Renal cortical epithelial cell (primary cell): Measurements from ENCODE around the gene RNF19B. TPM values are rescaled to one million over a fixed set of nuclear protein-coding genes. Genes with fewer than 3 reads are reported as not detected.

Experiments
- DNase-seq: peaks from one replicate; pipeline ENCODE4 v3.0.0-alpha.2; 2011; ENCODE audit warnings: low read depth
- total RNA-seq: library from RNA; depleted of rRNA; stranded (reverse); fragments of >200 nt; gene quantifications from 2 replicates; pipeline ENCODE4 v1.2.3, GENCODE V29; 2014

Gene RNF19B
- total RNA-seq, 1 donor from 2014 or later = 21.0 TPM

DNA sequence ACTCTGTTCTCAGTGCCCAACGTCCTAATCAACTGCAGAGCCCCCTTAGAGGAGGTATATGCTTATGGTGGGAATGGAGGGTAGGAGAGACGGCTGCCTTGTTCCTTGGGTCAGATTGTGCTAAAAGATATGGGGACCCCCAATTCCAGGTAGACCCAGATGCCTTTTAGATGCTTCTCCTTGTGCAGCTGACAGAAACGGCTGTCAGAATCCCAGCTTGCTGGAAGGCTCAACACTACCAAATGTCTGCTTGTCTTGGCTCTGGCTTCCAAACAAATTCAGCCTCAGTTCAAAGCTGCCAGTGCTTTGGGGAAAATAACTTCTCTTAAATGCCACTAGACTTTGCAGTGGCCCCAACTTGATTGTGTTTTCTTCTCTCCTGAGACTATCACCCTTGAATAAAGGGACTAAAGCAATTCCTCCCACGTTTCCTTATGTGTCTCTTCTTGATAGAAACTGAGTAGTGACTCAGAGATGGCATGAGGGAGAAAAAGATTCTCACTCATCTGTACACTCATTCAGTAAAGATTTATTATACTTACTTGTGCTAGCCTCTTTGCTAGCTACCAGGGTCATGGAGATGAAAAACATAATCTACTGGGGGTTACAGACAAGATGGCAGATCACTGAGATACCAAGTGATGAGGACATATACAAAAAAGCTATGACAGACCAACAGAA, 3.4 kb upstream of the RNF19B start:
- no peak for DNase-seq

DNA sequence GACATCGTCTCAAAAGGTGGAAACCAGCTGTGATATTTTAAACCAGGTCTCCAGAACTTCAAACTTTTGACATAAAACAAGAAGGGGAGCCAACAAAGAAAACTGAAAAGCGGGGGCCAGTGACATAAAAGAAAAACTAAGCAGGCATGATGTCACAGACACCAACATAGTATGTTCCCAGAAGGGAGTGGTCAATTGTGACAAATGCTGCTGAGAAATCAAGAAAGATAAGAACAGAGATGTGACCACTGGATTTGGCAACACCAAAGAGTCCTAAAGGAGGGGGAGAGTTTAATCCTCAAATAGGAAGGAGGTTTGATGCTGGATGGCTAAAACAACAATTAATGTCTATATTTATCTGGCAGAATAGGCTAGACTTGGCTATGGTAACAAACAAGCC, 2.3 kb upstream of the RNF19B start:
- DNase-seq = no peak

DNA sequence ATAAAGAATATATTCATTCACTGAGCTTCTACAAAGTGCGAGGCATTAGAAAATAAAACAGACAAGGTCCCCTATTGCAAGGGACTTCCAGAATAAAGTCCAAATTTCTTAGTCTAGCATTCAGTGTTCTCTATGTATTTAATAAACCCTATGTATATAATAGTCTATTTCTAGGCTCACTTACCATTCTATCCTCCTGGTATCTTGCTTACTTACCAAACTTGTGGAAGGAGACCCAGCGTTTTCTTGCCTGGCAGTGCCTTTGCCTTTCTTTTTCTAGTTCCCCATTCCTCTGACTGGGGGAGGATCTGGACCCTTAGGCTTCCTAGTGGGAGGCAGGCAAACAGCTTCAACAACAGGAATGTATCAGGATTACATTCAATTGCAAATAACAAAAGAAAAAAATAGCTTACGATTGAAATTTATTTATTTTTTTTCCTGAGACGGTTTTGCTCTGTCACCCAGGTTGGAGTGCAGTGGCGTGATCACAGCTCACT, 690 bp upstream of the RNF19B start:
- no peak for DNase-seq

DNA sequence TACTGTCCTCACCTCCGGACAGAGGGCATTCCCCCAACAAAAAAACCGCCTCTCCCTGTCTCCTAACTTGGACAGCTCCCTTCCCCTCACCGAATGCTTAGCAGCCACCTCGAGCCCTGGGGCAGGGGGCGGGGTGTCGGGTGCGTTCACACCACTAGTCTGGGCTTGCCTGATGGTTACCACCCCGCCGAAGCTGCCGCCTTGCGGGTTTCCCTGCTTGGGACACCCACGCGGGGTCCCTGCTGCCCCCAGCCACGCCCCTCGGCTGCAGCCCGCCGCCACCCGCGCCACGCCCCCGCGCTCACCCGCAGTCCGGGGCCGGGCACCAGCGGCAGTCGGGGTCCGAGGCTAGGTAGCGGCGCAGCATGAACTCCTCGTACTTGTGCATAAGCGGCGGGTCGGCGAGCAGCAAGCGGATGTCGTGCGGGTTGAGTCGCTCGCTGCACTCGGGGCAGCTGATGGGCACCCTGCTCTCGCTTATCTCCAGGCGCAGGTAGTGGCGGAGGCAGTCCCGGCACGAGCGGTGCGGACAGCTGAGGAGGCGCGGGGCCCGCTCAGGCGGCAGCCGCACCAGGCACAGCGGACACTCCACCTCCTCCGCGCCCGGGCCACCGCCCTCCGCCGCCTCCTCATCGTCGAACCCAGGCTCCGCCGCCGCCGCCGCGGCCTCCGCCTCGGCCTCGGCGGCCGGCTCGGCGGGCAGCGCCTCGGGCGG, 706 bp downstream of the RNF19B start:
- peak; percentile 29 for DNase-seq

DNA sequence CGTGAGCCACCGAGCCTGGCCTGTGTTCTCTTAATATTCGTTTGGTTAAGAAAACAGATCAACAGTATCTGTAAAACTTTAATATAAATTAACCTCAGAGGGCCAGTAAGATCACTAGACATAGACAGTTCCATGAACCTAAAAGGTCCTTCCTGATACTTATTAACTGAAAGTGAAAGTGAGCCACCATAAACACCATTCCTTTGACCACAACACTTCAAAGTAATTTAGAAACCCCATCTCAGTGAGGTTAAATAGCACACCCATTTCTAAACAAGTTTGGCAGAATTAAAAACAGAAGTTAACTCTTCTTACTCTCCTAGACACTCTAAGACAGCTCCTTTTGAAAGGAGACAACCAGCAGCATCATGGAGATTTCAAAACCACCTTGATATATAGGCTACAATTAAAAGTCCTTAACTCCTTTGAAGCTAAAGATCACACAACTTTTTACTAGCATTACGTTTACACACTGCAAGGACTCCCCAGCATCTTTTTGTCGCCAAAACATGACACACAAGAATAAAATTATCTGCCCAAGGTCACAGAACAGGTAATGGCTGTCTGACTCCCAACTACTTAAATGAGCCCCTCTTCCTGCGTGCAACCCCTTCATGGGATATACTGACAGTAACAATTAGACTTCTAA, 2.2 kb downstream of the RNF19B start:
- peak; percentile 85 for DNase-seq

DNA sequence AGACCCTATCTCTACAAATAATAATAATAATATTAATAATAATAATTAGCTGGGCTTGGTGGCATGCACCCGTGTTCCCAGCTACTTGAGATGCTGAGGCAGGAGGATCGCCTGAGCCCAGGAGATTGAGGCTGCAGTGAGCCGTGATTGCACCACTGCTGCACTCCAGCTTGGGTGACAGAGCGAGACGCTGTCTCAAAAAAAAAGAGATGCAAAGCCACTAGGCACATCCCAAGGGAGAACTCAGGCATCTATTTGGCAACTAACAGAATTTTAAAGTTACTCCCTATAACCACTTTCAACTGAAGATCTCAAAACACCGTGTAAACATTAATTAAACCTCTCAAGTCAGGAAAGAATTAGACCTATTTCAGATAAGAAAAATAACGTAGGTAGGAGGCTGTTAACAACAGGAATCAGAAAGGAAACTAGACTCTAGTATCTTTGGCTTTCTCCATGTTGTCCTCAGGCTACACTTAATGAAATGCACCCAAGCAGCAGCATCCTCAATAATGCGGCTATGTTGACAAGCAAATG, 3.7 kb downstream of the RNF19B start:
- DNase-seq = peak; percentile 43

DNA sequence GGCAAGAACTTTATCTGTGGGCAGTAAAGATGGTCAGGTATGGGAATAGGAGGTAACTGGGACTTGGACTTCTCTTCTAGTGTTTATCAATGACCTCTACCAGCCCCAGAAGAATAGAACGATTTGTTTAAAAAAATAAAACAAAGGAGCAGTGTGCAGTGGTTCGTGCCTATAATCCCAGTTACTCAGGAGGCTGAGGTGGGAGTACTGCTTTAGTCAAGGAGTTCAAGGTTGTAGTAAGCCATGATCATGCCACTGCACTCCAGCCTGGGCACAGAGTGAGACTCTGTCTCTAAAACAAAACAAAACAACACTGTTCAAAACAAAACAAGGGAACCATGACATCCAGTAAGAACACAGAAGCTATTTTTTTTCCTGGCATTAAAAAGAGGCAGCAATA, 4.3 kb downstream of the RNF19B start:
- no peak for DNase-seq

DNA sequence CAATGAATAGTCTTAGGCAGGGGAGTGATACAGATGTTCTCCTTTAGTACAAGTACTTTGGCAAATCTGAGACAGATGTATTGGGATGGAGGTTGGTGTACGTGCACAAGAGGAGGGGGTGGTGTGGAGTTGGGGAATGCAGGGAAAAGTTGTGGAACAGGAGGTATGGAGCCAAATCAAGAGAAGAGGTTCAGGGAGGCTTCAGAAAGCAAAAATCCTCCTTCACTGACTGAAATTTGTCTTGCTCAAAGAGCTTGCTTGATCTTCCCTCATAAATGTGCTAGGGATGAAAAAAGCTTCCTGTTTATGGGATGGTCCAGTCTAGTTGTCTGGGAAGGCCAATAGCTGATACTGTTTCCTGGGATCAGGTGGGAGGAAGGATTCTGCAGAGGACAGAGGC, 5.8 kb downstream of the RNF19B start:
- DNase-seq = no peak

DNA sequence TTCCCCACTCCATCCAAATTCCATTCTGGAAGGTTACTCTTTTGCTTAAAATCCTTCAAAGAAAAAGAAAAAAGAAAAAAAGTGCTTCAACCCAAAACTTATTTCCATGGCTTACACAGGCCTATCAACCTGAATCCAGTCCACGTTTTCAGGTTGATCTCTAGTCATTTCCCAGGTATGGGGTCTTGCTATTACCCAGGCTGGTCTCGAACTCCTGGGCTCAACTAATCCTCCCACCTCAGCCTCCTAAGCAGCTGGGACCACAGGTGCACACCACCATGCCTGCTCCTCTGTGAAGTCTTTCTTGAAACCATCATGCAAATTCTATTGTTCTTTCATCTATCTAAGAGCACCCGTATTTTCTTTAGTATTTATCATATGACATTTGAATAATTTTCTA, 7.6 kb downstream of the RNF19B start:
- no peak for DNase-seq

DNA sequence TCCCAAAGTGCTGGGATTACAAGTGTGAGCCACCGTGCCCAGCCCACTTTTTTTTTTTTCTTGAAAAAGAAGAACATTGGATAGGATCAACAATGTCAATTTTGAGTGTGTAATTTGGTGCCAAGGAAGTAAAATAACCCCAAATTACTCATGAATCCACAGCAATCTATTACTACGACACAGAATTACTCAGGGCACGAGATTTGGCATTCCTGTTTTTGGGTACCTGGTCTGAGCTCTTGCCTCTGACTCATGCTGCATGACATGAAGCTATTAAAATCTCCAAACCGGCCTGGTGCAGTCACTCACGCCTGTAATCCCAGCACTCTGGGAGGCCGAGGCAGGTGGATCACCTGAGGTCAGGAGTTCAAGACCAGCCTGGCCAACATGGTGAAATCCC, 10.4 kb downstream of the RNF19B start:
- peak; percentile 70 for DNase-seq

DNA sequence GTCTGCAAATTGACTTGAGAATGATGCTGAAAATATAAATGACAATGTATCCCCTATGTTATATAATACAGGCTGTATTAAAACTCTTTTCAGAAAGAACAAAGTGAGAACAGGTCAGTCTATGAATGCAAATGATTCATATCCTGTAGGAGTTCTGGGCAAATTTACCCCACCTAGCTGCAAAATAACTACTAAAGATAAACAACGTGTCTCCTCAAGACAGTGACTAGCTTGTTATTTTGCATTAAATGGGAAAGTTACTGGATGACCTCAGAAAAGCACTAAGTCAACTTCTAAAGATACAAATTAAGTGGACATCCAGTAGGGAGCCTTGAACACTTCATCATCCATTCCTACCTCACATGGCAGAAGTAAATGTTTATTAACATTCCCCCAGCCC, 11.1 kb downstream of the RNF19B start:
- peak; percentile 81 for DNase-seq

DNA sequence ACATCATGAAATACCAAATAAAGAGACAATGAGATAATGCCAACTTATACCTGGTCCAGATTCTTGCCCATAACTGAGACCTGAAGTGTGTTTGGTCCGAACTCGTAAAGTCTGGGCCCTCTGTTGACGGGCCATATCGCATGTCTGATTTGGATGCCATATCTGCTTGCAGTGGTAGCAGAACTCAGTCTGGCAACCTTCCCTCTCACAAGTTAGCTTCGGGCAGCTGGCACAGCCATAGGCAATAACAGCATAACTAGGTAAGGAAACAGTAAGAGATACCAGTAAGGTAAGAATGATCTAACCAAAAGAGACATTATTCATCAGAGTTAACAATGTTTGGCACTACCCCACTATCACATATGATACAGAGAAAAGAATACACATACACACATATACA, 15.1 kb downstream of the RNF19B start:
- DNase-seq = no peak

DNA sequence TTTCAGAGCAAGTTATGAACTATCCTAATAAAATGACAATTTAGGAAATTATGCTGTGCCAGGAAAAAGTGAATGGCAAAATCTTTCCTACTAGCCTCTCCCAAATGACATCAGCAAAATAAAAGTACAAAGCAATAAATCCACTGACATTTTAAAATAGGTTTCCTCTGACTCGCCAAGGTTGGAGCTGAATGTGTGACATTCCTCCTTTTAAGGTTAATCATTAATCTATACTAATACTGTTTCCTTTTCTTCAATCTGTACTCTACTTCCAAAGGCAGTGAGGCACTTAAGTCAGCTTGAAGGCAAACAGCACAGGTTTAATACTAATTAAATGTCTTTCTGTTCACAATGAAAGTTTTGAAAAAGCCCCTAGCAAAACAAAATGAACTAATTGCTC, 15.7 kb downstream of the RNF19B start:
- DNase-seq = peak; percentile 97

DNA sequence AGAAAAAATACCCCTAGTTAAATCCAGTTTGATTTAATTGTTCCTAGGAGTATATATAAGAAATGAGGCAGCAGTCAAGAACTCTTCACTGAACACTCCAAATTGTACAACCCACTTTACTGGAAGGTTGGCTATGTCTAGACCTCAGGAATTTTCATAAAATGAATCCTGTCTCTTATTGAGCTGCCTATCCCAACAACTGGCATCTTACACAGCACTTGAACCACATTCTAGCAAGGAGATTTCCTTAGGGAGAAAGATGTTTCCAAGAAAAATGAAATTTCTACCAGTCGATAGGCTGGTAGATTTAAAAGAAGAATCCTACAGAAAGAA, 16.3 kb downstream of the RNF19B start:
- DNase-seq = no peak

DNA sequence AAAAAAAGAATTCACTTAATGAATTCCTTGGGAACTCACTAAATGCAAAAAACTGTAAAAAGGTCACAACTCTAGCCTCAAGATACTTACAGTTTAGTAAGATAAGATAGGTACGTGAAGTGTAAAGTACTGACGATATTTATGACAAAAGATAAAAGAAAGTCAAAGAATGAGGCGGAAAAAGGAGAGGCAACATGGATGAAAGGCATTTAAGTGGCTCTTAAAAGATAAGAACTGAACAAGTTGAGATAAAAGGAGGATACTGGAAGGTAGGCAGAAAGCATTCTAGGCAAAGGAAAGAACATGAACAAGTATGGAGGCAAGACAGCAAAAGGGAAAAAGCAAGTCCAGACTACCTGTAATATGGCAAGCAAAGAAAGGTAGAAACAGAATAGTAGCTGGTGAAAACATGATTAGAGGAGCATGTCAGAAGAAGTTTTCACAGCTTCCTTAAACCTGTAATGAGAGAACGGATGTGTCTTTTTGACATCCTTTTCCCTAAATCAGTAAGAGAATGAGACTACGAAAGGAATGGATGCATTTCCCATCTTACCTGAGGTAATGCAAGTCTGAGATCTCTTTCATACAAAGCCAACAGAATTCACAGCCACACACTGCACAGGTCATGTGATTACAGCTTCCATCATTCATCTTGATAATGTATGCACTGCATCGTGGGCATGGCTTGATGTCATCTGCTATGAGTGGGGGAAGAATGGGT, 16.8 kb downstream of the RNF19B start:
- no peak for DNase-seq

DNA sequence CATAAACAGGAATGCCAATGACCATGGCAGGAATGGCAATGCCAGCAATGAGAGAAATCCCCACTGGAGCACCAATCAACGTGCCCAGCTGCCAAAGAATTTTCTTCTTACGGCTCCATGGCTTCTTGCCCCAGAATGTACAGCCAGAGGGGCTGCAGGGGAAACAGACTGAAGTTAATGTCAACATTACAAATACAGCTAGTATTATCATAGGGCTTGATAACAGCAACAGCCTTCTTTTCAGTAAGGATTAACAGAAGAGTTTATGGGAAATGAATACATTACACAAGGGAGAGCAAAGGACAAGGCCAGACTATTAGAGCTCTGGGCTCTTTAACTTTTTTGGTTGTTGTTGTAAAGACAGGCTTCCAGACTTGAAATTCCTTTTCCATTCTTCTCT, 18.2 kb downstream of the RNF19B start:
- no peak for DNase-seq

DNA sequence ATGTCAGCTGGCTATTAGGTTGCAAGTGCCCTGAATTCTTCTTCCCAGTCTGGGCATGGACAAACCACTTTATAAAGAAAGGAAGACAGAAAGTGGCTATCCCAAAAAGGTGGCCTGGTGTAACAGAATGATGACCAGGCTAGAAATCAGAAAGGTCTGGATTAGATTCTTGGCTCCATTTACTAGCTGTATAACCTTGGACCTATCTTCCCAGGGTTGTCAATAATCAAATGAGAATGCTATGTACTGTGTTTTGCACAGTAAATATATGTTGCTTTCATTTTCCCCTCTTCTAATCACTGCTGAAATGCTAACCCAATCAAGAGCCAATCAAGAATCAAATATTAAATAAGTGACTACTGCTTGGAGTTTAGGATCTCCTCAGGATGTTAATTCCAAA, 20.4 kb downstream of the RNF19B start:
- DNase-seq = no peak

DNA sequence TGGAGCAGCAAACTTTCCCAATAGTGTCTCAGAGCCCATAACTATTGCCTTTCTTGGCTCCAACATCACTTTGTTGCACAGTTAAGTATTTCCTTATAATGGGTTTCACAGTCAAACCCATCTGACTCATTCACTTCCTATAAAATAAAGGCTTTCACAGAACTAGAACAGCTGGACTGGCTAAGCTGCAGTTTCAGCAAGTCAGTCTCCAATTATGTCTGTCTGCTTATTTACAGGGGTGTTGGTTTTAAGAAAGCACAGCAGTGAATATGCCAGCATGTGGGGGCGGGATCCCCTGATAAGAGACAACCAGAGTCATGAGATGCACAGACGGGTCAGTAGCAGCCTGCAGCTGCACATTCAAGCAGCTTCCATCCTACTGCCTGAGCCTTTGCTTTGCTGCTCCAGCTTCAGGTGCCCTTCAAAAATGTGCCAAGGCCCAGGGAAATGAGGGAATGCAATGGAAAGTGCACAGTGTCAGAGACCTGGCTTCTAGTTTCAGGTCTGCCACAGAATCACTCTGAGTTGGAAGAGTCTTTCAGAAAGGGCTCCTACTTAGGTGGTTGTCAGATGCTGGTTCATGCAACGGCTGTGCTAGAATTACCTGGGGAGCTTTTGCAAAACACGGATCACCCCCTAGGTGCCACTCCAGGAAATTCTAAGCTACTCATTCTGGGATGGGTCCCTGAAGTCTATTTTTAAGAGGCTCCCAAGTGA, 24.8 kb downstream of the RNF19B start:
- peak; percentile 86 for DNase-seq

DNA sequence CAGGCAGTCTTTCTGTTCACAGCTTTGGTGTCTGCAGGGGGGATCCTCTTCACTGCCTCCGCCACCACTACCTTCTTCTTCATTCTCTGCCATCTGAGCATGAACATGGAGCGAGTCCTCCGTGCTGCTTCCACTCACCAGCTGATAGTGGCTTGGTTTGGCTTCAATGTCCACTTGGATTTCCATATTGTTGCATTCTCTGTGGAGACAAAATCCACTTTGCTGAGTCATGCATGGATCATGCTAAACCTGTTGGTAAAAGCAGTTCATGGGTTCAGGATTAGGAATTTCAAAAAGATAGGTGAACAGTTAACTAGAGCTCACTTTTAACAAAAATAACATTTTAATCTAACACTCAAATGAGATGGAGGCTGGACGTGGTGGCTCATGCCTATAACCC, 27.5 kb downstream of the RNF19B start:
- DNase-seq = peak; percentile 66

DNA sequence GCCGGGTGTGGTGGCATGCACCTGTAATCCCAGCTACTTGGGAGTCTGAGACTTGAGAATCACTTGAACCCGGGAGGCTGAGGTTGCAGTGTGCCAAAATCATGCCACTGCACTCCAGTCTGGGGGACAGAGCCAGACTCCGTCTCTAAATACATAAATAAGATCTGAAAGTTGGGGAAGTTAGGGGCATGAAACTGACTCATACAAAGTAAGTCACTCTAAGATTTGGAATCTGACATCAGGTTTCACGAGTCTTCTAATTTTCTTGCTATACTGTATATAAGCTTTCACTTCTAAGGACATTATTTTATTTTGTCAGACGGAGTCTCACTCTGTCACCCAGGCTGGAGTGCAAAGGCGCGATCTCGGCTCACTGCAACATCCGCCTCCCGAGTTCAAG, 30.1 kb downstream of the RNF19B start:
- DNase-seq = no peak

DNA sequence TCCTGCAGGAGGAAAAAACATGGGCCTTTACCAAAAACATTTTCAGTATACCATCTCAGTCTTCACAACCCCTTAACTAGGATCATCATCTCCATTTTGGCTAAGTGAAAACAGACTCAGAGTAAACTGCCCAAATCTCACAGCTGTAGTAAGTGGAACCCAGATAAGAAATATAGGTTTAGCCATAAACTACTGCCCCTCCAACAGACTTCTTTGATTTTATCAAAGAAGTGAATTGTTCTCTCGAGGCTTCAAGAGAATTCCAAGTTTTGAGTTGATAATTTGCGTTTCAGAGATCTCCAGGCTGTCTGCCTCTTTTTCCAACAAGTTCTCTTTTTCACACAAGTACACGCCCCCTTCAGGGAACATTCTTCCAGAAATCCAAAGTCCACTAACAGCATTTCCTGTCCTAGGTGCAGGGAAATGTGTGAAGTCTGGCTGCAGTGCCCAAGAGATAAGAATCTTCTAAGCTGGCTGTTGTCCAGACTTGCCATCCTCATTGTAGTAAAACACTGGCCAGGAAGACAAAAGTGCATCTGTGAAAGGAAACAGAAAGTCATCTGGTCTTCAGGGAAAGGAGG, 30.8 kb downstream of the RNF19B start:
- peak; percentile 74 for DNase-seq
